Eye (tissue), 1 donor: ENCODE results near the gene KLRC3.
"Not testable (repeated sequence)": the region's sequence is repeated elsewhere in the genome, so short reads cannot be mapped to it uniquely, and the experiment has no call there.

Source experiments
- DNase-seq: peaks from one replicate; pipeline ENCODE4 v3.0.0-alpha.2; 2015

Gene KLRC3

DNA sequence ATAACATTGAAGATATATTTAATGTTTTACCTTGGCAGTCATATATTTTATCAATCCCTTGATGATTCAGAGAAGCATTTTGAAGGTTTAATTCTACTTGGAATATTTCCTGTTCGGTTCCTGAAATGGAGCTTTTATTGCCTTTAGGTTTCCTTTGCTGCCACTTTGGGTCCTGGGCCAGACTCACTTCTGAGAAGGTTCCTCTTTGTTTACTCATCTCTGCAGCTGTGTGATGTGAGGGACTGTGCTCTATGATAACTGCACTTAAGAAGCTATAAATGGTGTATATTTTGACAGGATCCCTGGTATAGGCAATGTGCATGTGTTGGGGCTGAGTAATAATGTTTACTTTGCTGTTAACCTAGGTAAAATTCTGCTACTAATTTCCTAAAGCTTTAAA lies at the start of gene KLRC3:
Gene KLRC3, minus strand, starts transcription at position 262 of the 400 bp plus-strand sequence. Its CDS starts 45 bp downstream, at position 217.
- not testable (repeated sequence) for DNase-seq

DNA sequence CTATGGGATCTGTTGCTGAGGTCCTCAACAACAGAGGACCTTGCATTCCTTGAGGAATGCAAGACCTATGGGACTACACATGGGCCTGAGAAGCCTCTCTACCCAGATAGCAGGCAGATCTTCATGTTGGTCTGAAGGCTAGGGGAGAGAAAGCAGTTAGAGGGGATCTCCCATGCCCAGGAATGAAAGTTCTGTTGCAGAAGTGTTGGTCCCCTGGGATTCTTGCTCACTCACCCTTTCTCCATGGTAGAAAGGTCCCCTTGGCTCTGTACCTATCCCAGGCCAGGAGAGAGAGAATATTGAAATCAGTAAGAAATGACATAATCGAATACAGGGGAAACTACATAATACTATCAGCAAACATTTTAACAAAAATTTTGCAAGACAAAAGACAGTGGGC lies 49.3 kb upstream of the KLRC3 start:
- no peak for DNase-seq

DNA sequence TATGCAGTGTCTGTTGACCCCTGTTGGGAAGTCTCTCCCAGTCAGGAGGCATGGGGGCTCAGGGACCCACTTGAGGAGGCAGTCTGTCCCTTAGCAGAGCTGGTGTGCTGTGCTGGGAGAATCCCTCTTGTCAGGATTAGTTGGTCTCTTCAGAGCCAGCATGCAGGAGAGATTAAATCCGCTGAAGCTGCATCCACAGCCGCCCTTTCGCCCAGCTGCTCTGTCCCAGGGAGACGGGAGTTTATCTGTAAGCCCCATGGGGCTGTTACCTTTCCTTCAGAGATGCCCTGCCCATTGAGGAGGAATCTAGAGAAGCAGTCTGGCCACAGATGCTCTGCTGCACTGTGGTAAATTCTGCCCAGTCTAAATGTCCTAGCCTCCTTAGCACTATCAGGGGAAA lies 45.9 kb upstream of the KLRC3 start:
- no peak for DNase-seq

DNA sequence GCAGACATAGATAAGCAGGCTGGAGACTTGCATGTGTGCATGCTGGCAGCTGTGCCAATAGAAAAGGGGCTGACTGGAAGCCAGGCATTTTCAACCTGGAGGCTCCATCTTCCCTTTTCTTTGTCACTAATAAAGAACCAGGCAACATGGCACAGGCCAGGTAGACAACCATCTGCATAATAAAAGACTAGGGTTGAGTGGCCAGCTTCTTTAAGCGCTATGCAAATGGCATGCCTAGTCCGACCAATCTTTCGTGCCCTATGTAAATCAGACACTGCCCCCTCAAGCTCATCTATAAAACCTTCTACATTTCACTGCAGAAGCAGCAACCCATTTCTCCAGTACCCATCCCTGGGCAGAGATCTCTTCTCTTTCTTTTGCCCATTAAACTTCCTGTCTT lies 37.4 kb upstream of the KLRC3 start:
- DNase-seq: no peak

DNA sequence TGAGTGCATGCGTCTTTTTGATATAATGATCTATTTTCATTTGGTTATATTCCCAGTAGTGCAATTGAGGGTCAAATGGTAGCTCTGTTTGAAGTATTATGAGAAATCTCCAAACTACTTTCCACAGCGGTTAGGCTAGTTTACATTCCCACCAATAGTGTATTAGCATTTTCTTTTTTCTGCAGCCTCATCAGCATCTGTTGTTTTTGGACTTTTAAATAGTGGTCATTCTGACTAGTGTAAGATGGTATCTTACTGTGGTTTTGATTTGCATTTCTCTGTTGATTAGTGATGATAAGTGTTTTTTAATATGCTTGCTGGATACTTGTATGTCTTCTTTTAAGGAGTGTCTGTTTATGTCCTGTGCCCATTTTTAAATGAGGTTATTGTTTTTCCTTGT lies 36.5 kb upstream of the KLRC3 start:
- DNase-seq: no peak

DNA sequence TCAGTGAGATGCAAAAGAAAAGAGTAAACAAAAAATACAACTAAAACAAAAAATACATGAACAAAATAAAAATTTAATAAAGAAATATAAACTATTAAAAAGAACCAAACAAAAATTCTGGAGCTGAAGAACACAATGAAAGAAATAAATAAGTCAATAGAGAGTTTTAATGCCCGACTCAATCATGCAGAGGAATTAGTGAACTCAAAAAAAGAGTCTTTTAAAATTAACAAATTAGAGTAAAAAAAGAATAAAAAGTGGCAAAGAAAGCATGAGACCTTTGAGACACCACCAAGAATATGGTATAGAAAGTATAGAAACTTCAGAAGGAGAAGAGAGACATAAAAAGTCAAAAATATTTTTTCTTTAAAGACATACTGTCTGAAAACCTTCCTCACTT lies 35.4 kb upstream of the KLRC3 start:
- DNase-seq: no peak

DNA sequence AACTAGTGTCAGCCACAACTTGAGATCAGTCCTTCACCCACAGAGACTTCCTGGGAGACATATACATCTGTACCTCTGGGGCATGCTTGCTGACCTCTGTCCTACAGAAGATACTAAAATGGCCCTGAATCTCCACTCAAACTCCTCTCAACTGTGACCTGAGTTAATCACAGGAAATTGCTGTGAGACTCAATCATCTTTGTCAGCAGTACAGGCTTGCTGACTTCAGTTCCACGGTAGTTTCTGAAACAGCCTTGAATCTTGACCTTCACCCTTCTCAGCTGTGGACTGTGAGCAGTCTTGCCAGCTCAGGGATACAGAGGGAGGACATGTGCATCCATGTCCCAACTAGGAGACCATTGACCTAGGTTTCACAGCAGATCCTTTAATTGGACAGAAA lies 34.1 kb upstream of the KLRC3 start:
- DNase-seq: no peak

DNA sequence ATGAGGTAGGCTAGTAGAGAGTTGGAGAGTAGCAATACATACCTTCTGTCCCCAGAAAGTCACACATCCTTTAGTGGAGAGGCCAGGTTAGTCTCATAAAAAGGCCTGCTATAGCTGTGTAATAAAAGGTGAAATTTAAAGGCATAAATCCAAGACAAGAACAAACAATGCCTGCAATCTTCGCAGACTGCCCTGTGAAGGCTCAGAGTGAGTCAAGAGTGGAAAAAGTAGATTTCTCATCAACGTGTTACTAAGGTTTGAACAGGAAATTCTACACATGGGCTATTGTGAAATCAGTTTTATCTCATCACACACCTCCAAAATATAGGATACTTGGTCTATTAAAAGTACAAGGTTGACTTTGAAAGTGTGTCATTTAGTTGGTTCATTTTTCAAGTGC lies 32.8 kb upstream of the KLRC3 start, which contains the start of gene KLRC1:
Gene KLRC1, minus strand, starts transcription at position 222 of the 400 bp plus-strand sequence. CDS start 2,221 bp downstream, outside the sequence.
- no peak for DNase-seq

DNA sequence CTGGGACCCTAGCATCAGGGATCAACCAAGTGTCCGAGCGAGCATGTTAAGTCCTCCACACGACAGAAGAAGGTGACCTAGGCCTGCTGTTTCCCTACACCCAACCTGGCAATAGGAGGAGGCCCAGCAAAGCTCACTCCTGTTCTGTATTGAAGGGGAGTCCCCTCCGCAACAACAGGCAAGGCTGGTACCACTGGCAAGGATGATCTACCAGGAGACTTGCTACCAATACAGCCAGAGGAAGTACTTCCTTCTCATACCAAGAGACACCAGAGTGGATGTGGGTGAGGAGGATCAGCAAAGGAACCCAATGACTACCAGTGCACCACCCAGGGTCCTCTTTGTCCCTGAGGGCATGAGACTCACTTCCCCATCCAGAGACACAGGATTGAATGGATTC lies 27.8 kb upstream of the KLRC3 start:
- DNase-seq: no peak

DNA sequence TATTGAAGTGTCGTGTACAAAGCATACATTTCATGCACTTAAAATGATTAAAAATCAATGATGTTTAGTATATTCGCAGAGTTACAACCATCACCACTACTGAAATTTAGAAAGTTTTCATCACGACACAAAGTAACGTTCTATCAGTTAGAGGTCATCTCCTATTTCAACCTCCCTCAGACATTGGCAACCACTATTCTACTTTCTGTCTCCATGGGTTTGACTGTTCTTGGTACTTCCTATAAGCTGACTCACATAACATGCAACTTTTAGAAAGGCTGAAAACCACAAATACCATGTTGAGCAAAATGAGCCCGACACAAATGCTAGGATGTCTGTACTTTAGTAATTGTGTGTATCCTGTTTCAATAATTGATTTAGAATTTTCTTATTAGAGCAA lies 25.7 kb upstream of the KLRC3 start:
- DNase-seq: not testable (repeated sequence)

DNA sequence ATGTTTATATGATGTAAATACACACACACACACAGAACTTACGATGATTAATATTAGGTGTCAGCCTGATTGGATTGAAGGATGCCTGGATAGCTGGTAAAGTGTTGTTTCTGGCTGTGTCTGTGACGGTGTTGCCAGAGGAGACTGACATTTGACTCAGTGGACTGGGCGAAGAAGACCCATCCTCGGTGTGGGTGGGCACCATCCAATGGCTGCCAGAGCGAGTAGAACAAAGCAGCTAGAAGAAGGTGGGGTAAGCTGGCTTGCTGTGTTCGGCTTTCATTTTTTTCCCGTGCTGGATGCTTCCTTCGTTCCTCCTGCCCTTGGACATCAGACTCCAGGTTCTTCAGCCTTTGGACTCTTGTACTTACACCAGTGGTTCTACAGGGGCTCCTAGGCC lies 20.7 kb upstream of the KLRC3 start:
- not testable (repeated sequence) for DNase-seq

DNA sequence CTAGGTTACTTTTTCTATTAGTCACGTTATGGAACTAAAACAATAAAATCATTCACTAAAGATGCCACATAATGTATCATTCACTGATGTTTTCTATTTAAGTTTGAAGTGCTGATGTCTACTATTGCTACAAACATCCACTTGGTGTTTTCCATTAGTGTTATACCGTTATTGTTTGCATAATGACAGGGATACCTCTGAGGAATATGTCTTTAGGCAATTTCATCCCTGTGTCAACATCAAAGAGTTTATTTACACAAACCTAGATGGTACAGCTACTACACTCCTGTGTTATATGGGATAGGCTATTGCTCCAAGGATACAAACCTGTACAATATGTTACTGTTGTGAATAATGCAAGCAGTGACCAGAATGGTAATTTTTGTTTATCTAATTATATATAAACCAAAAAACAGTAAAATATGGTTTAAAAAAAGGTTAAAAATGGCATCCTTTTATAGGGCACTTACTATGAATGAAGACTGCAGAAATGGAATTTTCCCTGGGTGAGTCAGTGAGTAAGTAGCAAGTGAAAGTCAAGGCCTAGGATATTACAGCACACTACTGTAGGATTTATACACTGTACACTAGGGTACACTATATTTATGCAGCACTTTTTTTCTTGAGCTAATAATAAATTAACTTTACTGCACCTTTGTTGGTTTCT lies 19.3 kb upstream of the KLRC3 start:
- not testable (repeated sequence) for DNase-seq

DNA sequence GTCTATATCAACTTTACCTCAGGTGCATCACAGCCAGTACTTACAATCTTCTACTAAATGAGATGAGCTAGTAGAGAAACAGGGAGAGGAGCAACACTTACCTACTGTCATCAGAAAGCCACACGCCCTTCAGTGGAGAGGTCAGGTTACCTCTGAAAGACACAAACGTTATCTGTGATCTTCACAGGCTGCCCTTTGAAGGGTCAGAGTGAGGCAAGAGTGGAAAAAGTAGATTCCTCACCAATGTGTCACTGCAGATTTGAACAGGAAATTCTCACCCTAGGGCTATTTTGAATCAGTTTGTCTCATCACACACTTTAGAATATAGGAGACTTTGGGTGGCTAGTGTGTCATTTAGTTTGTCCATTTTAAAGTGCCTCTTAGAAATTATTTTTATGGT lies 17.2 kb upstream of the KLRC3 start:
- not testable (repeated sequence) for DNase-seq

DNA sequence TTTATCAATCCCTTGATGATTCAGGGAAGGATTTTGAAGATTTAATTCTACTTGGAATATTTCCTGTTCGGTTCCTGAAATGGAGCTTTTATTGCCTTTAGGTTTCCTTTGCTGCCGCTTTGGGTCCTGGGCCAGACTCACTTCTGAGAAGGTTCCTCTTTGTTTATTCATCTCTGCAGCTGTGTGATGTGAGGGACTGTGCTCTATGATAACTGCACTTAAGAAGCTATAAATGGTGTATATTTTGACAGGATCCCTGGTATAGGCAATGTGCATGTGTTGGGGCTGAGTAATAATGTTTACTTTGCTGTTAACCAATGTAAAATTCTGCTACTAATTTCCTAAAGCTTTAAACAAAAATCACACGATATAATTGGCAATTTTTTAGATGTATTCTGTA lies 15.4 kb upstream of the KLRC3 start, which contains the start of gene KLRC2:
Gene KLRC2, minus strand, starts transcription at position 195 of the 400 bp plus-strand sequence. Its CDS starts 24 bp downstream, at position 171.
- DNase-seq: not testable (repeated sequence)

DNA sequence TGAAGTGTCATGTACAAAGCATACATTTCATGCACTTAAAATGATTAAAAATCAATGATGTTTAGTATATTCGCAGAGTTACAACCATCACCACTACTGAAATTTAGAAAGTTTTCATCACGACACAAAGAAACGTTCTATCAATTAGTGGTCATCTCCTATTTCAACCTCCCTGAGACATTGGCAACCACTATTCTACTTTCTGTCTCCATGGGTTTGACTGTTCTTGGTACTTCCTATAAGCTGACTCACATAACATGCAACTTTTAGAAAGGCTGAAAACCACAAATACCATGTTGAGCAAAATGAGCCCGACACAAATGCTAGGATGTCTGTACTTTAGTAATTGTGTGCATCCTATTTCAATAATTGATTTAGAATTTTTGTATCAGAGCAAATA lies 10.2 kb upstream of the KLRC3 start:
- not testable (repeated sequence) for DNase-seq

DNA sequence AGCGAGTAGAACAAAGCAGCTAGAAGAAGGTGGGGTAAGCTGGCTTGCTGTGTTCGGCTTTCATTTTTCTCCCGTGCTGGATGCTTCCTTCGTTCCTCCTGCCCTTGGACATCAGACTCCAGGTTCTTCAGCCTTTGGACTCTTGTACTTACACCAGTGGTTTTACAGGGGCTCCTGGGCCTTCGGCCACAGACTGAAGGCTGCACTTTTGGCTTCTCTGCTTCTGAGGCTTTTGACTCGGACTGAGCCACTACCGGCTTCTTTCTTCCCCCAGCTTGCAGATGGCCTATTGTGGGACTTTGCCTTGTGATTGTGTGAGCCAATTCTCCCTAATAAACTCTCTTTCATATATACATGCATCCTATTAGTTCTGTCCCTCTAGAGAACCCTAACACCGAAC lies 5.5 kb upstream of the KLRC3 start:
- DNase-seq: not testable (repeated sequence)

DNA sequence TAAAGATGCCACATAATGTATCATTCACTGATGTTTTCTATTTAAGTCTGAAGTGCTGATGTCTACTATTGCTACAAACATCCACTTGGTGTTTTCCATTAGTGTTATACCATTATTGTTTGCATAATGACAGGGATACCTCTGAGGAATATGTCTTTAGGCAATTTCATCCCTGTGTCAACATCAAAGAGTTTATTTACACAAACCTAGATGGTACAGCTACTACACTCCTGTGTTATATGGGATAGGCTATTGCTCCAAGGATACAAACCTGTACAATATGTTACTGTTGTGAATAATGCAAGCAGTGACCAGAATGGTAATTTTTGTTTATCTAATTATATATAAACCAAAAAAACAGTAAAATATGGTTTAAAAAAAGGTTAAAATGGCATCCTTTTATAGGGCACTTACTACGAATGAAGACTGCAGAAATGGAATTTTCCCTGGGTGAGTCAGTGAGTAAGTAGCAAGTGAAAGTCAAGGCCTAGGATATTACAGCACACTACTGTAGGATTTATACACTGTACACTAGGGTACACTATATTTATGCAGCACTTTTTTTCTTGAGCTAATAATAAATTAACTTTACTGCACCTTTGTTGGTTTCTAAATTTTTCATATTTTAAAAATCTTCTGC lies 4.0 kb upstream of the KLRC3 start:
- DNase-seq: not testable (repeated sequence)

DNA sequence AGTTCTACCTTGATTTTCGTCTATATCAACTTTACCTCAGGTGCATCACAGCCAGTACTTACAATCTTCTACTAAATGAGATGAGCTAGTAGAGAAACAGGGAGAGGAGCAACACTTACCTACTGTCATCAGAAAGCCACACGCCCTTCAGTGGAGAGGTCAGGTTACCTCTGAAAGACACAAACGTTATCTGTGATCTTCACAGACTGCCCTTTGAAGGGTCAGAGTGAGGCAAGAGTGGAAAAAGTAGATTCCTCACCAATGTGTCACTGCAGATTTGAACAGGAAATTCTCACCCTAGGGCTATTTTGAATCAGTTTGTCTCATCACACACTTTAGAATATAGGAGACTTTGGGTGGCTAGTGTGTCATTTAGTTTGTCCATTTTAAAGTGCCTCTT lies 1.8 kb upstream of the KLRC3 start:
- DNase-seq: not testable (repeated sequence)

DNA sequence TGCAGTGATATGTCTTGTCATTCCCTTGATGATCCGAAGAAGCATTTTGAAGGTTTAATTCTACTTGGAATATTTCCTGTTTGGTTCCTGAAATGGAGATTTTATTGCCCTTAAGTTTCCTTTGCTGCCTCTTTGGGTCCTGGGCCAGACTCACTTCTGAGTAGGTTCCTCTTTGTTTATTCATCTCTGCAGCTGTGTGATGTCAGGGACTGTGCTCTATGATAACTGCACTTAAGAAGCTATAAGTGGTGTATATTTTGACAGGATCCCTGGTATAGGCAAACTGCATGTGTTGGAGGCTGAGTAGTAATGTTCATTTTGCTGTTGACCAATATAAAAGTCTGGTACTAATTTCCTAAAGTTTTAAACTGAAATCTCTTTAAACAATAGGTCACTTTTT lies 11.0 kb downstream of the KLRC3 start, which contains the start of gene KLRC4:
Gene KLRC4, minus strand, starts transcription at position 366 of the 400 bp plus-strand sequence. Its CDS starts 182 bp downstream, at position 184.
- no peak for DNase-seq

DNA sequence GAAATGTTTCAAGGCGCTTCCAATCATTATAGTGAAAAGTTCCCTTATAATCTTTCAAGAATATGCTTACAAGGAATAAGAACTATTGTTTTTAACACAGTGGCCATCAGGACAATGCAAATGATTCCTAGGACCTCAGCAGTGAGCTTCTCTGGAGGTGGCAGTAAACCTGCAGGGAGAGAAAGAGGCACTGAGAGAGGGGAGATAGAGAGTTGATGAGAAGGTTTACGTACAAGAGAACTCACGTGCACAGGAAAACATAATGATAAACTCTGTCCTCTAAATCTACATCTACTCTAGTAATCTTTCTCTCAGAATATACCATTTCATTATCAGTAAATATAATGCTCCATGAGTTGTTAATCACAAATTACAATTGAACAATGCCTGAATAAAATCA lies 11.6 kb downstream of the KLRC3 start:
- DNase-seq: no peak

DNA sequence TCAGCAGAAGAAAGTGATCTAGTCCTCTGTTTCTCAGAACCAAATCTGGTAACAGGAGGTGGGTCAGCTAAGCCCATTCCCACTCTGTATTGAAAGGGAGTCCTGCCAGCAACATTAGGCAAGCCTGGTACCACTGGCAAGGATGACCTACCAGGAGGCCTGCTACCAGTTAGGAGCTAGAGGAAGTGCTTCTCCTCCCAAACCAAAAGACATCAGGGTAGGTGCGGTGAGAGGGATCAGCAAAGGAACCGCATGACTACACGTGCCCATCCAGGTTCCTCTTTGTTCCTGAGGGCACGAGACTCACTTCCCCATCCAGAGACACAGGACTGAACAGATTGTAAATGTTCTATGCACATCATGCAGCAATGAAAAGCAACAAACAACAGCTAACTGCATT lies 13.7 kb downstream of the KLRC3 start:
- no peak for DNase-seq

DNA sequence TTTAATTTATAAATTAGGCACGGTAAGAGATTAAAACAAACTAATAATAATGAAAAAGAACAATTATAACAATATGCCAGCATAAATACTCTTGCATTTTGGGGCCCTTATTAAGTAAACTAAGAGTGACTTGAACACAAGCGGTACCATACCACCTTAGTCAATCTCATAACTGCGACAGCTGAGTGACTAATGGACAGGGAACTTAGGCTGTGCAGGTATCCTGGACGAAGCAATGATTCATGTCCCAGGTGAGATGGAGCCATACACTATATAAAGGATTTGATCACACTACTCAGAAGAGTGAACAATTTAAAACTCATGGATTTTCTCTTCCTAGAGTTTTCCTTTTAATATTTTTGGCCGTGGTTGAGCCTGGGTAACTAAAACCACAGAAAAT lies 15.1 kb downstream of the KLRC3 start:
- no peak for DNase-seq

DNA sequence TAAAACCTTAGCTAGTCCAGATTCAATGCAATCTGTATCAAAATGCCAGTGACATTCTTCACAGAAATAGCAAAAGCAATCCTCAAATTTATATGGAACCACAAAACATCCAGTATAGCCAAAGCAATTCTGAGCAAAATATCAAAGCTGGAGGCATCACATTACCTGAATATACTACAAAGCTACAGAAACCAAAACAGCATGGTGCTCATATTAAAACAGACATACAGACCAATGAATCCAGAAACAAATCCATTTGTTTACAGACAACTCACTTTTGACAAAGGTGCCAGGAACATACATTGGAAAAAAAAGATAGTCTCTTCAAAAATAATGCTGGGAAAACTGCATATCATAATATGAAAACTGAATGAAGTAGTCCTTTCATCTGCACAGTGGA lies 15.6 kb downstream of the KLRC3 start:
- DNase-seq: no peak

DNA sequence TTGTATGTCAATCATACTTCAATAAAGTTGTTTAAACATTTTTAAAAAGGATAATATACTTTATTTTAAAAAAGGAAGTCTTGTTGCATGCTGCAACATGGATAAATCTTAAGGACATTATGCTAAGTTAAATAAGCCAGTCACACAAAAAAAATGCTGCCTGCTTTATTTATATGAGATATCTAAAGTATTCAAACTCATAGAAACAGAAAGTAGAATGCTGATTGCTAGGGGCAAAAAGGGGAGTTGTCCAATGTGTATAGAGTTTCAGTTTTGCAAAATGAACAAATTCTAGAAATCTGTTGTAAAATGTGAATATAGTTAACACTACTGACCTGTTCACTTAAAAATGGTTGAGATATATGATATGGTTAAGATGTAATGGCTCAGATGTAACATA lies 19.6 kb downstream of the KLRC3 start:
- DNase-seq: no peak
